ENCODE data around the gene NOM1. TPM values are rescaled to one million over a fixed set of nuclear protein-coding genes. Genes with fewer than 3 reads are reported as not detected.

Gene NOM1
- total RNA-seq, 1 donor from 2014 or later = 7.2 TPM

GRCh38 chr7:156979007-156979606, 29.6 kb downstream of the NOM1 start:
- no peak for DNase-seq (ENCODE audit: low spot score)
- ATAC-seq = no peak

- DNase-seq (ENCODE audit: low spot score) = no peak
- ATAC-seq = no peak
Measured at GRCh38 chr7:156979711-156980110, 30.2 kb downstream of the NOM1 start.

GRCh38 chr7:156984174-156984891, 34.8 kb downstream of the NOM1 start:
- no peak for ATAC-seq
- DNase-seq (ENCODE audit: low spot score) = no peak

GRCh38 chr7:156985101-156985992, 35.8 kb downstream of the NOM1 start:
- ATAC-seq (no peak), DNase-seq (ENCODE audit: low spot score) (no peak)

GRCh38 chr7:156986378-156986777, 36.9 kb downstream of the NOM1 start:
- ATAC-seq = no peak

GRCh38 chr7:156988343-156989185, 39.1 kb downstream of the NOM1 start:
- DNase-seq (ENCODE audit: low spot score) (no peak), ATAC-seq (no peak)

More at GRCh38 chr7:156986378-156986777, 36.9 kb downstream of the NOM1 start:
- no peak for DNase-seq (ENCODE audit: low spot score)

GRCh38 chr7:156989766-156990535, 40.4 kb downstream of the NOM1 start:
- ATAC-seq (no peak), DNase-seq (ENCODE audit: low spot score) (peak; percentile 35)

GRCh38 chr7:156993021-156993924, 43.8 kb downstream of the NOM1 start:
- ATAC-seq (no peak), DNase-seq (ENCODE audit: low spot score) (peak; percentile 26)

- ATAC-seq (no peak), DNase-seq (ENCODE audit: low spot score) (peak; percentile 10)
Measured at GRCh38 chr7:156993925-156994235, 44.4 kb downstream of the NOM1 start.

GRCh38 chr7:156994417-156994816, 44.9 kb downstream of the NOM1 start:
- no peak for ATAC-seq
- peak; percentile 24 for DNase-seq (ENCODE audit: low spot score)

- DNase-seq (ENCODE audit: low spot score) = peak; percentile 41
- ATAC-seq = peak; percentile 48
Measured at GRCh38 chr7:156998988-156999957, 49.8 kb downstream of the NOM1 start.

GRCh38 chr7:156999958-157000726, 50.6 kb downstream of the NOM1 start:
- DNase-seq (ENCODE audit: low spot score) (no peak), ATAC-seq (peak; percentile 31)

- peak; percentile 55 for ATAC-seq
- peak; percentile 41 for DNase-seq (ENCODE audit: low spot score)
Measured at GRCh38 chr7:157000741-157001653, 51.5 kb downstream of the NOM1 start.

GRCh38 chr7:157001920-157002818, 52.7 kb downstream of the NOM1 start:
- ATAC-seq (no peak), DNase-seq (ENCODE audit: low spot score) (peak; percentile 33)
